Suppressor macrophage treated with lipopolysaccharide for 4 hours (primary cell): ENCODE results near the gene SAMD10.
A peak's percentile ranks its signal among the peaks of the same experiment; 100 is the strongest.
"Not testable (repeated sequence)": the region's sequence is repeated elsewhere in the genome, so short reads cannot be mapped to it uniquely, and the experiment has no call there.

Source experiments
- DNase-seq: peaks from one replicate; pipeline ENCODE4 v3.0.0-alpha.2; 2020

Gene SAMD10

DNA sequence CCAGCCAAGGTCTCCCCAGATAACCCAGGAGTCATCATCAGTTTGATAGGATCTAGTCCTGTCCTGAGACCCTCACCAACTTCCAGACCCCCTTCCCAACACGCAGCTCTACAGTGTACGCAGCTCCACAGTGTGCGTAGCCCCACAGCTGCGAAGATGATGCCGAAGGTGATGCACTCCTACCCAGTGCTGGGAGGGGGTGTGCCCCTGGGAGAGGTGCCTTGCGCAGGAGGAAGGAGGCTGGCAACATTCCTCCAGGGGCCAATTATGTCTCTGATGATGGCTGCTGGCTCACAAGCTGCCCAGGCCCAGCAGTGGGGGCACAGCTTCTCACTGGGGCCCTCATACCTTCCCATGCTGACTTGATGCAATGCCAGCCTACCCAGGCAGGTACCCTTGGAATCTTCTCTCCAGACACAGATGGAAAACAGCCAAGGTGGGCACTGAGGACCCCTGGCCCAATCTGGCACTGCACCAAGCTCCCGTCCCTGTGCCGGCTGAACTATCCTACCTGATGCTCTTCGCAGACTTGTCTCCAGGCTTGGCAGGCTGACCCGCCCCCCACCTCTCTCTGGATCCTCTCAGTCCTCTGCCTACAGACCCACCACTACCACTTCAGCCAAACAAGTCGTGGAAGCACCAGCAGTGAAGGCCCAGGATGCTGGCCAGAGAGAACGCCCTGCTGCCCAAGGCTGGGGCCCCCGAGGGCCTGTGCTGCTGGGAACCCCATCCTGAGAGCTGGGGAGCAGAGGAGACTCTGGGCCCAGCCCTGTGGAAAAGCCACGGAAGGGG, 11.1 kb downstream of the SAMD10 start:
- DNase-seq = no peak

GRCh38 chr20:63967330-63968135, 11.9 kb downstream of the SAMD10 start:
- no peak for DNase-seq

GRCh38 chr20:63966944-63967322, 12.5 kb downstream of the SAMD10 start:
- DNase-seq = no peak

GRCh38 chr20:63966172-63966943, 13.1 kb downstream of the SAMD10 start:
- no peak for DNase-seq

DNA sequence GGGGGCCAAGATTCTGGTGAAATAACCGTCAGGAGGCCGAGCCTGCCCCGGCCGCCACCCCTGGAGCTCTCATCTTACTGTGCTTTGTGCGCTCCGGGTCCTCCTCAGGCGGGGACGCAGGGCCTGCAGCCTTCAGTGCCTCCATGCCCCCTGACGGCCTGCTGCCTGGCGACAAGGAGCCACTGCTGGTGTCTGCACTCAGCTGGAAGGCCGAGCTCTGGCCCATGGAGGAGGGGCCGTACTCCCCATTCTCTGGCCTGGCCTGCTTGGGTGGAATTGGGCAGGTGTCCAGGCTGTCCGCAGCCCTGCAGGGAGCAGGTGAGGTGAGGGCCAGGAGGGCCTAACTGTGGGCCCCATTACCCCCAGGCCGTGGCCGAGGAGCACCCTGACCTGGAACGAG, 15.0 kb downstream of the SAMD10 start:
- DNase-seq = no peak

- no peak for DNase-seq
Observed at GRCh38 chr20:63963784-63964301, 15.6 kb downstream of the SAMD10 start.

GRCh38 chr20:63963348-63963741, 16.1 kb downstream of the SAMD10 start:
- DNase-seq = no peak

DNA sequence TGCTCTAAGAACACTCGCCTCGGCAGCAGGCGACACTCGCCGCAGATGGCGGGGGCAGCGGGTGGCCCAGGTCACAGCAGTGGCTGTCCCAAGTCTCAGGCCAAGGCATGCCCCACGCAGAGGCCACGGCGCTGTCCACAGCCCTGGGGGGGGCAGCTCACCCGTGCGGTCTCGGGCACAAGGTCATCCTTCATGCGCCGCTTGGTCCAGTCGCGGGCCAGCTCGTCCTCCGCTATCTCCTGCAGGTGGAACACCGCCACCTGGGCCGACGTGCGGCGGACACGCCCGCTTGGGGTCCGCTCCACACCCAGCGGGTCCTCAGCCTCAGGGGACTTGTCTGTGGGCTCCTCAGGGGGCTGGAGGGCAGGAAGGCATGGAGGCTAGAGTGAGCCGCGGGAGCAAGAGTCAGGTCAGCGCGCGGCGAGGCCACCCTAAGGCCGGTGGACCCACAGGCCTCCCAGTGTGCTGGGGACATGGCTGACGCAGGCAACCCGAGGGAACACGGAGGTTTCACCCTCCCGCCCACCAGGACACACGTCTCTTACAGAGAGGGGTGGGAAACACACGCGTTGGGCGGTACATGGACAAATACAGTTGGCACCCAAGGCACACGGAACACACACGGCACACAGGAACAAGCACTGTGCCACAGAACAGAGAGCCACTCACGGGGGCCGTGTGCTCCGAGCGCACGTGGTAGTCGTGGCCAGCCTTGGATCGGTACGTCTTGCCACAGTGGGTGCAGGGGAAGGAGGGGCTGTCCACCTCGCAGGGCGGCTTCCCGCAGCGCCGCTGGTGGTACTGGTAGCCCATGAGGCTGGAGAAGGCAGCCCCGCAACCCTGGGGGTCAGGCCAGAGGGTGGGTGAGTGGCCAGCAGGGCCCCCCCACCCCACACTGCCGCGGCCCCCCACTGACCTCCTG, 16.8 kb downstream of the SAMD10 start:
- no peak for DNase-seq

- no peak for DNase-seq
Observed at GRCh38 chr20:63961664-63962425, 17.6 kb downstream of the SAMD10 start.

DNA sequence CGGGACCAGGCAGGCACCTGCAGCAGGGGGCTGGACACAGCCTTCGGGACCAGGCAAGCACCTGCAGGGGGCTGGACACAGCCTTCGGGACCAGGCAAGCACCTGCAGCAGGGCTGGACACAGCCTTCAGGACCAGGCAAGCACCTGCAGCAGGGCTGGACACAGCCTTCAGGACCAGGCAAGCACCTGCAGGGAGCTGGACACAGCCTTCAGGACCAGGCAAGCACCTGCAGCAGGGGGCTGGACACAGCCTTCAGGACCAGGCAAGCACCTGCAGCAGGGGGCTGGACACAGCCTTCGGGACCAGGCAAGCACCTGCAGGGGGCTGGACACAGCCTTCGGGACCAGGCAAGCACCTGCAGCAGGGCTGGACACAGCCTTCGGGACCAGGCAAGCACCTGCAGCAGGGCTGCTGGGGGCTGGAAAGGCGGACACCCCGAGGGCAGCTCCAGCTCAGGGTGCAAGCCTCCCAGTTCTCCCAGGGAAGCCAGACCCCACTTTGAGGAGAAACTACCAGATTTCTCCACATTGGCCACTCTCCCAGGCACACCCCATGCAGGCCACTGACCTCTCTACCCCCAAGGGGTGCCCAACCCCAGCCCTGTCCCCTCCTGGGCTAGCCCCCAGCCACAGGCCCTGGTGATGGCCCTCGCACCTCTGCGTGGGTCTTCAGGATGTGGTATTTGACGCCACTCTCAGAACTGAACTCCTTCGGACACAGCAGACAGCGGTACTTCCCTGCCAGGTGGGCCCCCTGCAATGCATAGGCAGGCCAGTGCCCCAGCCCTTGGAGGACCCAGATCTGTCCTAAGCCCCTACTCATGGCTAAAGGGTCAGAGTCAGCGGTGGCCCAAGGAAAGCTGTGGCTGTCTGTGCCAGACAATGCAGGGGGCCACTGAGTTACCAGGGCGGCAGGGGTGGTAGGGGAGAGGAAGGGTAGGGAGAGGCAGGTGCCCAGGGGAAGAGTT, 18.5 kb downstream of the SAMD10 start:
- not testable (repeated sequence) for DNase-seq

DNA sequence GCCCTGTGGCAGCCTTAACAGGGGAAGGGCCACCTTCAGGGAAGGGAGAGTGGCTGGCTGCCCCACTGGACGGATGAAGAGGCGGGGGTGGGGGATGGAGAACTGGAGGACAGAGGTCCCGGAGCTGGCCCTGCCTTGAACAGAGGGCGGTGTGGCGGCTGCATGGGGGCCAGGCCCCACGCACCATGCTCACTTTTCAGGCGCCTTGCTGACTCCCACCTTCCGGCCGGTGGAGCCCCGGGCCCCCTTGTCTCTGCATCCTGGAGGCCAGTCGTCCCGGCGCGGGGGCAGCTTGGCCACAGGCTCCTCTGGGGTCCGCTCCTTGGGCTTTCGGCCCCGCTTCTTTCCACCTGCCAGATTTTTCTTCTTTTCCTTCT, 19.8 kb downstream of the SAMD10 start:
- no peak for DNase-seq

GRCh38 chr20:63958964-63959698, 20.3 kb downstream of the SAMD10 start:
- DNase-seq = no peak

- DNase-seq = no peak
Observed at GRCh38 chr20:63958471-63958870, 21.0 kb downstream of the SAMD10 start.

GRCh38 chr20:63957690-63958441, 21.6 kb downstream of the SAMD10 start:
- peak; percentile 59 for DNase-seq

- peak; percentile 41 for DNase-seq
Observed at GRCh38 chr20:63957004-63957689, 22.3 kb downstream of the SAMD10 start.

- DNase-seq = no peak
Observed at GRCh38 chr20:63956664-63957003, 22.8 kb downstream of the SAMD10 start.

GRCh38 chr20:63955827-63956663, 23.4 kb downstream of the SAMD10 start, which contains the start of gene UCKL1:
Gene UCKL1, minus strand, starts transcription at chr20:63956416. Its CDS starts 44 bp downstream, at chr20:63956372.
- DNase-seq = peak; percentile 92
